KMS-11 (cell line): ENCODE measurements around the gene PADI1.

ENCODE experiments used
- H2AFZ ChIP-seq: fragments of 200-600 bp; sonication (generic); 2 replicates; pipeline ENCODE4 v1.6.1; 2016; ENCODE audit warnings: antibody characterized with exemption, mixed run types, low read depth
- H3K27ac ChIP-seq: fragments of 200-600 bp; sonication (generic); 2 replicates; pipeline ENCODE4 v1.6.1; 2016; ENCODE audit warnings: mild to moderate bottlenecking, mixed run types
- H3K27me3 ChIP-seq: fragments of 200-600 bp; sonication (generic); 2 replicates; pipeline ENCODE4 v1.6.1; 2017; ENCODE audit warnings: mild to moderate bottlenecking, low read depth, mixed run types, moderate library complexity; ENCODE audit not compliant: insufficient read depth
- H3K36me3 ChIP-seq: fragments of 200-600 bp; sonication (generic); 2 replicates; pipeline ENCODE4 v1.6.1; 2017; ENCODE audit warnings: mild to moderate bottlenecking, mixed run types; ENCODE audit not compliant: insufficient read depth
- H3K4me1 ChIP-seq: fragments of 200-600 bp; sonication (generic); 2 replicates; pipeline ENCODE4 v1.6.1; 2016; ENCODE audit warnings: mild to moderate bottlenecking, low read depth, mixed run types; ENCODE audit not compliant: poor library complexity, severe bottlenecking
- H3K4me2 ChIP-seq: fragments of 200-600 bp; sonication (generic); 2 replicates; pipeline ENCODE4 v1.7.0; 2016; ENCODE audit warnings: mild to moderate bottlenecking, mixed run types
- H3K4me3 ChIP-seq: fragments of 200-600 bp; sonication (generic); IDR thresholded peaks from 2 replicates; pipeline ENCODE4 v1.6.1; 2017; ENCODE audit warnings: low read depth, low read length, mixed read lengths; ENCODE audit not compliant: insufficient read depth
- H3K79me2 ChIP-seq: fragments of 200-600 bp; sonication (generic); 2 replicates; pipeline ENCODE4 v1.6.1; 2016; ENCODE audit warnings: low read depth, mixed run types; ENCODE audit not compliant: insufficient read depth
- H3K9ac ChIP-seq: fragments of 200-600 bp; sonication (generic); 2 replicates; pipeline ENCODE4 v1.6.1; 2016; ENCODE audit warnings: mild to moderate bottlenecking, mixed run types
- H4K20me1 ChIP-seq: fragments of 200-600 bp; sonication (generic); 2 replicates; pipeline ENCODE4 v1.6.1; 2016; ENCODE audit warnings: mild to moderate bottlenecking, mixed run types; ENCODE audit not compliant: insufficient read depth
- TF ChIP-seq, protein P1 (sequence below): fragments of 200-600 bp; sonication (generic); conservative IDR thresholded peaks from 2 replicates; pipeline ENCODE4 v1.6.1; 2017; ENCODE audit warnings: low read depth, mild to moderate bottlenecking, antibody characterized with exemption, low read length, moderate library complexity, mixed read lengths

Gene PADI1

DNA sequence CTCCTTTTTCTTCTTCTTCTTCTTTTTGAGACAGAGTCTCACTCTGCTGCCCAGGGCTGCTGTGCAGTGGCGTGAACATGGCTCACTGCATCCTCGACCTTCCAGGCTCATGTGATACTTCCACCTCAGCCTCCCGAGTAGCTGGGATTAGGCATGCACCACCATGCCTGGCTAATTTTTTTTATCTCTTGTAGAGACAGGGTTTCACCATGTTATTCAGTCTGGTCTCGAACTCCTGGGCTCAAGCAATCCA, 13.0 kb upstream of the PADI1 start:
- Histone ChIP-seq H3K4me2 (no peak overlapping the region), H3K9ac (no peak overlapping the region), H3K27ac (no peak overlapping the region), H3K4me3 (no peak overlapping the region), H3K79me2 (no peaks in the 10 kb centered on the region), H3K36me3 (no peaks in the 10 kb centered on the region), H3K4me1 (no peaks in the 10 kb centered on the region), H2AFZ (no peak overlapping the region), H3K27me3 (peaks cover 40% of the 10 kb centered on the region), H4K20me1 (no peaks in the 10 kb centered on the region)
- TF ChIP-seq, protein P1, sequence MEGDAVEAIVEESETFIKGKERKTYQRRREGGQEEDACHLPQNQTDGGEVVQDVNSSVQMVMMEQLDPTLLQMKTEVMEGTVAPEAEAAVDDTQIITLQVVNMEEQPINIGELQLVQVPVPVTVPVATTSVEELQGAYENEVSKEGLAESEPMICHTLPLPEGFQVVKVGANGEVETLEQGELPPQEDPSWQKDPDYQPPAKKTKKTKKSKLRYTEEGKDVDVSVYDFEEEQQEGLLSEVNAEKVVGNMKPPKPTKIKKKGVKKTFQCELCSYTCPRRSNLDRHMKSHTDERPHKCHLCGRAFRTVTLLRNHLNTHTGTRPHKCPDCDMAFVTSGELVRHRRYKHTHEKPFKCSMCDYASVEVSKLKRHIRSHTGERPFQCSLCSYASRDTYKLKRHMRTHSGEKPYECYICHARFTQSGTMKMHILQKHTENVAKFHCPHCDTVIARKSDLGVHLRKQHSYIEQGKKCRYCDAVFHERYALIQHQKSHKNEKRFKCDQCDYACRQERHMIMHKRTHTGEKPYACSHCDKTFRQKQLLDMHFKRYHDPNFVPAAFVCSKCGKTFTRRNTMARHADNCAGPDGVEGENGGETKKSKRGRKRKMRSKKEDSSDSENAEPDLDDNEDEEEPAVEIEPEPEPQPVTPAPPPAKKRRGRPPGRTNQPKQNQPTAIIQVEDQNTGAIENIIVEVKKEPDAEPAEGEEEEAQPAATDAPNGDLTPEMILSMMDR: no peak

DNA sequence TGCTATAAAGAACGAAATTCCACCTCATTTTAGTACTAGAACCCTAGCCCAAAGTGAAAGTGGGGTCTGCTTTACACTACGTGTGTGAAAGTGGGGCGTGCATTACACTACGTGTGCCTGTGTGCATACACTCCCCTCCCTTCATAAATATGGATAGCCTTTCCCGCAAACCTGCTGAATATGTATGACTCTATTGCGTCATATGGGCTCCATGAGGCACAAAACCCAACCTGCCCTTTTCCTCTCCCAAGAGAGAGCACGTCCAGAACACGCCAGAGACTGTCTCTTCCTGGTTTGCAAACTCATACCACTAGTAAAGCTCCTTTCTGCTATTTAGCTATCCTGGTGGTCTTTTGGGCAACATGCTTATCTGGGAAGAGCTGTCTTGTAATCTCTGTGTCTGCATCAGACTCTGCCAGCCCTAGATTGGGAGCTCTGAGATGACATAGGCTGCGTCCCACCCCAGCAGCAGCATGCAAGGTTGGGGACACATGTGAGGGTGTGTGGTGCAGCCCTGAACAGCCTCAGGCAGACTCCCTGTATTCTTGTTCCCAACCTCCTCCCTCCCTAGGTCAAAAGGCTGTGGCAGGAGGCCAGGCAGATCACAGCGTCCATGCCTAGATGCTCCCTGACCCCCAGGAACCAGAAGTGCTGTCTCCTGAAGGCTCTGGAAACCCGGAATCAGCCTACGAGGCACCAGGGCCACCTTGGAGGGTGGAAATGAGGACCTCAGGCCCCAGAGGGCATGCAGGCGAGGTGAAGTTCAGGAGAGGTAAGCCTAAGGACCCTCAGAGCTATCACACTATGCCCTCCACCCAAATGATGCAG, 12.3 kb upstream of the PADI1 start:
- TF ChIP-seq, protein P1: no peak
- Histone ChIP-seq H3K79me2 (no peaks in the 10 kb centered on the region), H3K36me3 (no peaks in the 10 kb centered on the region), H3K9ac (no peak overlapping the region), H4K20me1 (no peaks in the 10 kb centered on the region), H3K4me3 (no peak overlapping the region), H3K4me1 (no peaks in the 10 kb centered on the region), H3K4me2 (no peak overlapping the region), H2AFZ (no peak overlapping the region), H3K27ac (no peak overlapping the region), H3K27me3 (peaks cover 43% of the 10 kb centered on the region)

DNA sequence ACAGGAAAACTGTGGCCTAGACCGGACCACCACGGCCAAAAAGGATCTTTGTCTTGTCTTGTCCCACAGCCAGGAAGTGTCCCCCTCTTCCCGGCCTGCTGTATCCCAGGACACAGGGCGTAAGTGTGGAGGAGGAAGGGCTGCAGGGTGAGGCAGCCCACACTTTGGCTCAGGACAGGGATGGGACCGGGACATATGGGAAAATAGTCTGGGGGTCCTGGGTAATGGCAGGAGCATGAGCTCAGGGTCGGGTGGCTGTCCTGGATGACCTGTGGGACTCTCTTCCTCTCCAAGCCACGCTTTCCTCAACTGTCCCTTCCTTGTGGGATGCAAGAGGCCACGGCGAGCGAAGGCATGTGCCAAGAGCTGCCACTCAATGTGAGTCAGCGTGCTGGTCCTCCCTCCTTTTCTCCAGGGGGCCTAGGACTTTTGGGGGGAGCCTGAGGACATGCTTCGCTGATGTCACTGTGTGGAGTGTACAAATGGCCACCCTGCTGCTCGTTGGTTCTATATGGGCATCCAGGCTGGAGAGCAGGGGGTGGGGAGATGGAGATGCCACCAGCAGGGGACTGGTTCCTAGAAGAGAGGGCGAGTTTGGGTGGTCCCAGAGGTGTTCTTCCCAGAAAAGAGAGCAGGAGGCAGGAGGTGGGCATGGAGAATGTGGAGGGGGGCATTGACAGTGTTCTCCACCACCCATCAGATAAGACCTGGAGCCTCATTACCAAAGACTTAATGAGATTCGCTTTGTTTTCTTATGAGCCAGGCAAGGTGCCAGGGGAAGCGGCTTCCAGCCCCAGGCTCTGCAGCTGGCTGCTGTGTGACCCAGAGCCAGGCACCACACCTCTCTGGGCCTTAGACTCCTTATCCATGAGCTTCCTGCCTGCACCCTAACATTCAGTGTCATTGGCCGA, 11.5 kb upstream of the PADI1 start:
- Histone ChIP-seq H3K79me2 (no peaks in the 10 kb centered on the region), H3K9ac (no peak overlapping the region), H3K4me2 (no peak overlapping the region), H3K27me3 (peaks cover 44% of the 10 kb centered on the region), H3K27ac (no peak overlapping the region), H3K36me3 (no peaks in the 10 kb centered on the region), H2AFZ (no peak overlapping the region), H3K4me1 (no peaks in the 10 kb centered on the region), H4K20me1 (no peaks in the 10 kb centered on the region), H3K4me3 (no peak overlapping the region)
- TF ChIP-seq, protein P1: no peak

DNA sequence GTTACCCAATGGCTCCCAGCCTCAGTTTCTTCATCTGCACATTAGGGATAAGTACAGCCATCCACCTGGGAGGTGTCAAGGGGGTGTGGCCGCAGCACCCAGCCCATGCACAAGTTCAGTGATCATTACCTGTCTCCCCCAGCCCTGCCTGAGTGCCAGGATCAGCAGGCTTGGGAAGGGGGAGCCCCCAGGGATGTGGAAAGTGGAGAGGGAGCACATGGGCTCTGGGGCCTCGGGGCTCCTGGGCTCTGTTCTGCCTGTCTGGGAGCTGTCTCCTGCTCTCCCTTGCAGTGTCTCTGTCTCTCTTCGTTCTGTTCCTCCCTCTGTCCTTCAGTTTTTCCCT, 10.8 kb upstream of the PADI1 start:
- no peak overlapping the region for H2AFZ ChIP-seq
- no peaks in the 10 kb centered on the region for H3K36me3 ChIP-seq
- peaks cover 41% of the 10 kb centered on the region for H3K27me3 ChIP-seq
- H3K4me1 ChIP-seq: no peaks in the 10 kb centered on the region
- H3K79me2 ChIP-seq: no peaks in the 10 kb centered on the region
- H4K20me1 ChIP-seq: no peaks in the 10 kb centered on the region
- TF ChIP-seq, protein P1: no peak
- no peak overlapping the region for H3K27ac ChIP-seq
- no peak overlapping the region for H3K9ac ChIP-seq
- no peak overlapping the region for H3K4me2 ChIP-seq
- no peak overlapping the region for H3K4me3 ChIP-seq
